ENCODE results near the gene TRAPPC14.

TRAPPC14 gene

DNA sequence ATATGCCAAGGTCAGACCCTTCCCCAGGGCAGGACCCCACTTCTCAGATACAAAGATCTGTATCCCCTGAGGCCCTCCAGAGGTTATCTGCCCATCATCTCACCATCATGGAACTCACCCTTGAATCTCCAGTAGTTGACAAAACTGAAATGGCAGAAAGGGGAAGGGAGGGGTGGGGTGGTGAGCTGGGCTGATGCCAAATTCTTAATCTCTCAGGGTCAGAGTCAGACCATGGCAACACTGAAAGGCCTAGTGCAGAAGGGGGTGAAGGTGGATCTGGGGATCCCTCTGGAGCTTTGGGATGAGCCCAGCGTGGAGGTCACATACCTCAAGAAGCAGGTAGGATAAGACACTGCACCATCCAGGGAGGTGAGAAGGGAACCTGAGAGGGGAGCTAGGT is 36.0 kb downstream of the TRAPPC14 start:
- no peak for DNase-seq

DNA sequence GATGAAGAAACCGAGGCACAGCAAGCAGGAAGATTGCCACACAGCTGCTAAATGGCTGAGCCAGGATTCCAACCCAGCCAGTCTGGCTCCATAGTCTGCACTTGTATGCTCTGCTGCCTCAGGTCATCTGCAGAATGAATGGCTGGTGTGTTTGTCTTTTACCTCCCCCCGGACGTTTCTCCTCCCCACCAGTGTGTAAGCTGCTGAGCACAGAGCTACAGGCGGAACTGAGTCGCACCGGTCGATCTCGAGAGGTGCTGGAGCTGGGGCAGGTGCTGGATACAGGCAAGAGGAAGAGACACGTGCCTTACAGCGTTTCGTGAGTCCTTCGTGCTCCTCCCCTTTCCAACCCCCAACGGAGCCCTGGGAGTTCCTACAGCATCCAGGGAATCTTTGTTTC is 36.5 kb downstream of the TRAPPC14 start:
- no peak for DNase-seq

DNA sequence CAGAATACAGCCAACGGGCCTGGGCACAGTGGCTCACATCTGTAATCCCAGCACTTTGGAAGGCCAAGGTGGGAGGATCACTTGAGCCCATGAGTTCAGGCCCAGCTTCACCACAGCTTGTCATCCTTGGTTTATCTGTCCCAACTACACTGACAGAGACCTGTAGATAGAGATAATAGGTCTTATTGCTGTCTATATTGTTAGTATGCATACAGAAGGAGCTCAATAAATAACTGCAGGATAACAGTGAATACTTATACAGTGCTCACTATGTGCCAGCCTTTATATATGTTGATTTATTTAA is 37.8 kb downstream of the TRAPPC14 start:
- DNase-seq = no peak

DNA sequence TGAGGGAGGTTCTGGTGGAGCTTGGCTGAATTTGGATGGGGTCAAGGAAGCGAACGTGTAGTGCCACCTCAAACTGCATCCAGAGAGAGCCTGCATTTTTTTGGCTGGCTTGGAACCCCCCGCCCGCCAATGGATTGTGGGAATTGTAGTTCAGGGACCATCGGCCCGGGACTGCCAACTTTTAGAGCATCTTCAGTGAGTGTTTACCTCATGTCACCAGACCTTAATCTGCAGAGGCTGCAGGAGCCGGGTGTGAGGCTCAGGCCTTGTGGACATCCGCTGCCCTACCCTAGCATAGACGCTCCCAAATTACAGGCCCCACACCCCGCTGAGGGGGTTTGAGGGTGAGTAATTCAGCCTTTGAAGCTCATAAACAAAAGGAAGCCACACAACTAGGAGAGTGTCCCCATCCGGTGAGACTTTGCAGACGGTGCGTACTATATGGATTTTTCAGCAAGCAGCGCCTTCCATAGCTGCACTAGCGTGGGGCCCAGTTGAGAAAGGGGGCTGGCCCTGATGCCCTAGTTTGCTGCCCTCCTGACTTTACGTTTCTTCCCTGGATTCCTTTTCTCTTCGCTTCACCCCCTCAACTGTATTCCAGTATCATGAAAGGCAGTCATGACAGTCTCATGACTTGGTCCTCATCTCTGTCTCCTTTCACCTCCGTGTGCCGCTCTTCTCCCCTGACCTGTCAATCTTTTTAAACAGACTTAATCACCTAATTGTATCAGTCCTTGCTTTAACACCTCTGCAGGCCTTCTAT is 38.4 kb downstream of the TRAPPC14 start:
- DNase-seq = peak; percentile 81

DNA sequence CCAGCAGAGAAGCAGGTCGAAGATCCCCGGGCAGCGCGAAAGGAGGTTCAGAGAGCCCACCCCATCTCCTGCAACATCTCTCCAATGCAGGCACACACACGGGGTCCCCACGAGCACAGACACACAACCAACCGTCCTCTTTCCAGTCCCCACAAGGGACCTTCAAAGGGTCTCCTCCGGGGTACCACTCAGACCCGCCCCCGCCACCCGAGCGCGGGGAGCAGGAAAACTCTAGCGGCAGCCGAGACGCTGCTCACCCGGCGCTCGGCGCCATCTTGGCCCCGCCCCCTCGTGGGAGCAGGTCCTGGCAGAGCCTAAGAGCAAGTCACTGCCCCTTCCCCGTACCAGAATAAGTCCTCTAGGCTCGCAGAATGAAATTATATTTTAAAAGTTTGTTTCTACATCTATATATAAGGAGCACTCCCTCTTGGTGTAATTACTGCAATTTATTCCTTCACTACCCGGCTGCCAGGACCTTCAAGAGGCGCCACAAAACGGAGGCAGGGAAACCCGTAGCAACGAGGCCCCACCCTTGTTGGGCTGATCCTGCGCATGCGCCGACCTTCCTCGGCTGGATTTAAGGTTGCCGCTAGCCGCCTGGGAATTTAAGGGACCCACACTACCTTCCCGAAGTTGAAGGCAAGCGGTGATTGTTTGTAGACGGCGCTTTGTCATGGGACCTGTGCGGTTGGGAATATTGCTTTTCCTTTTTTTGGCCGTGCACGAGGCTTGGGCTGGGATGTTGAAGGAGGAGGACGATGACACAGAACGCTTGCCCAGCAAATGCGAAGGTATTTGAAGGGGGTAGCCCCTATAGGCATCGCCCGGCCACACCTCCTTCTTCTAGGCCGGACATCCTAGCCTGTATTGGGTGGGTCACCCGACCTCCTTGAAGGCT is 39.2 kb downstream of the TRAPPC14 start, which contains the start of the genes CNPY4 and TAF6:
CNPY4 (plus strand) TSS at position 563 of the 898 bp plus-strand sequence; CDS start at position 674, 111 bp downstream.
TAF6 (minus strand) TSS at position 287 of the 898 bp plus-strand sequence. CDS start 5,149 bp downstream, outside the sequence.
- DNase-seq = peak; percentile 96

DNA sequence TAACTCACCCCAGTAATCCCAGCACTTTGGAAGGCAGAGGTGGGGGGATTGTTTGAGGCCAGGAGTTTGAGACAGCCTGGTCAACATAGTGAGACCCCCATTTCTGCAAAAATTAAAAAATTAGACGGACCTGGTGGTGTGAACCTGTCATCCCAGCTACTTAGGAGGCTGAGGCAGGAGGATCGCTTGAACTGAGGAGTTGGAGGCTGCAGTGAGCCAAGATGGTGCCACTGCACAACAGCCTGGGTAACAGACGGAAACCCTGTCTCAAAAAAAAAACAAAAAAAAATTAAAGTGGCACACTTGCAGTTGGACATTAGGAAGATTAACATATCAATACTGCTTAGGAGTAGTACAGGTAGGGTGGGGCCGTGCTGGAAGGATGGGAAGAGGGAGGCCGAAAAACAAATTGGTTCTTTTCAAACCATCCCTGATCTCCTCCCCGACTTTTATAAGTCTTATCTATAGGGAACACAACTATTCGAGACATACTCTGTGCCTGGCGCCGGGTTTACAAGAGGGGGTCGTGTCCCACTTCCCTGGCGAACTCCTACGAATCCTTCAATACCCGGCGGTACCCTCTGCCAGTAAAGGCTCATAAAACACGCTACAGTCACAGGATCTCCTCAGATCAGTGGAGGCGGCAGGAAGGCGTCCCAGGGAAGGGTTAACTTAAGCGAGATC is 40.0 kb downstream of the TRAPPC14 start:
- DNase-seq = no peak

DNA sequence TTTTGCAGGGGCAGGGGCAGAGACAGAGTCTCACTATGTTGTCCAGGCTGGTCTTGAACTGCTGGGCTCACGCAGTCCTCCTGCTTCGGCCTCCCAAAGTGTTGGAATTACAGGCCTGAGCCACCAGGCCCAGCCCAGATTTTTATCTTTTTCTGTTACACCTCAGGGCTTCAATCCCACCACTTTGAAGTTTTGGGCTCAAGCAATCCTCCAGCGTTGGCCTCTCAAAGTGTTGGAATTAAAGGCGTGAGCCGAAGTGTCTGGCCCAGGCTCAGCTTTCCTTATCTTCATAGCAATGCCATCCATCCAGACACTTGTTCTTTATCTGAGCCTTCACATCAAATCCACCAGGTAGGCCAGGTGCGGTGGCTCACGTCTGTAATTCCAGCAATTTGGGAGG is 43.5 kb downstream of the TRAPPC14 start:
- no peak for DNase-seq

DNA sequence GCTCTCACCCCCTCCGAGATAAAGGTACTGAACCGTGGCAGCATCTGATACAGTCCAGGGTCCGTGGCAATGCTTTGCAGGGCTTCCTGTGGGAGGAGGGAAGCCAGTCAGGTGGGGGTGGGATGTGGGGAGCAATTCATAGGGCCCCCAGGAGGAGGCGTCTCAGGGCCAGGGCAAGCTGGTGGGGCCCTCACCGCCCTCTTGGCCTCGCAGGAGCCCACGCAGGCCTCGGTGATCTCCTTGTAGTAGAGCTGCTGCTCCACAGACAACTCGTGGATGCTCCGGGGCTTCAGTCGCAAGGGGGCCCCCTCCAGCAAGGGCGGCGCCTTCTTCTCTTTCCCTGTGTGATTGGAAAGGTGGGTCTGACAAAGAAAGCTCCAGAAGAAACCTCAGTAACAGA is 46.6 kb downstream of the TRAPPC14 start:
- DNase-seq = no peak

DNA sequence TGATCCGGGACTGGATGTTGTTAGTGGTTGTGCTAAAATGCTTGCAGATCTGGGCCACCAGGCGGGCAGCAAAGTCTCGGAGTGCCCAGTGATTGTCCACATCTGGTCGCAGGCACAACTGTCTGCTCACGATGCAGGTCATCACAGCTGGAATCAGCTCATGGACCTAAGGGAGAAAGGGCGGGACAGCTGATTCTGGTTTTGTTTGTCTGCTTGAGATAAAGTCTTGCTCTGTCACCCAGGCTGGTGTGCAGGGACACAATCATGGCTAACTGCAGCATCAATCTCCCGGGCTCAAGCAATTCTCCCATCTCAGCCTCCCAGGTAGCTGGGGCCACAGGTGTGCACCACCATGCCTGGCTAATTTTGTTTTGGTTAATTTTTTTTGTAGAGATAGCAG is 47.4 kb downstream of the TRAPPC14 start:
- no peak for DNase-seq

DNA sequence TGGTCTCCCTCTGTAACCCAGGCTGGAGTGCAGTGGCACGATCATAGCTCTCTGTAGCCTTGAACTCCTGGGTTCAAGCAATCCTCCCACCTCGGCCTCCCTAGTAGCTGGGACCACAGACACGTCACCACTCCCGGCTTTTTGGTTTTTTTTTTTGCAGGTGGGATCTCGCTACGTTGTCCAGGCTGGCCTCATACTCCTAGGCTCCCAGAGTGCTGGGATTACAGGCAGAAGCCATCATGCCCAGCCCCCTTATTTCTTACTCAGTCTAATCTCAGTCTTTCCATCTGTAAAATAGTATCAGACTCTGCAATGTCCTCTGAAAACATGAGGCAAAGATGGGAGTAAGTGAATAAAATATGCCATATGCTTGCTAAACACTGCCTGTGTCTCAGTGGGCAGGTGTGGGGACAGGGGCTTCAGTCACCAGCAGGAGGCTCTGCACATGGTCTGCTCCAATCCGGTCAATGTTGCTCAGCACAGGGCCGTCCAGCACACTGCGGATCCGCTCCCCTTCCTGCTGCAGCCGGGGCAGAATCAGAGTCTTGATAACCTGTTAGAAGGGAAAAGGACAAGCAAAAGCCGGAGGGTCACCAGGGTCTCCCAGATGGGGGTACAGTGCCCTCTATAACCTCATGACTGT is 48.9 kb downstream of the TRAPPC14 start:
- DNase-seq = no peak

DNA sequence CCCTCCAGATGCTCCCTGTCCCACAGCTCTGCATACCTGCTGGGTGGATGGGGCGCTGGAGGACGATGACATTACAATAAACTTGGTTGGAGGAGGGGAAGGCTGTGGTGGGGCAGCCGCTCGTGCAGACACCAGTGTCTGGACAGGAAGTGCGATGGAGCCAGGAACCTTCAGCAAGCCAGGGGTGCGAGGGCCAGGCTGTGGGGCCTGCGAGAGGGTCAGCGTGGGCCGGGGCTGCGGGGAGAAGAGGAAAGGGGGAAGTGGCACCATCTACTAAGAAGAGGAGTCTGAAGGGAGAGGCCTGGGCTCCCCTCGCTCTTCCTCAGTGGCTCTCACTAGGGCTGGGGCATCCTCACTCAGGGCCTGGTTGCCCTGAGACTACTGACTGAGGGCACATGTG is 50.6 kb downstream of the TRAPPC14 start:
- DNase-seq = no peak

DNA sequence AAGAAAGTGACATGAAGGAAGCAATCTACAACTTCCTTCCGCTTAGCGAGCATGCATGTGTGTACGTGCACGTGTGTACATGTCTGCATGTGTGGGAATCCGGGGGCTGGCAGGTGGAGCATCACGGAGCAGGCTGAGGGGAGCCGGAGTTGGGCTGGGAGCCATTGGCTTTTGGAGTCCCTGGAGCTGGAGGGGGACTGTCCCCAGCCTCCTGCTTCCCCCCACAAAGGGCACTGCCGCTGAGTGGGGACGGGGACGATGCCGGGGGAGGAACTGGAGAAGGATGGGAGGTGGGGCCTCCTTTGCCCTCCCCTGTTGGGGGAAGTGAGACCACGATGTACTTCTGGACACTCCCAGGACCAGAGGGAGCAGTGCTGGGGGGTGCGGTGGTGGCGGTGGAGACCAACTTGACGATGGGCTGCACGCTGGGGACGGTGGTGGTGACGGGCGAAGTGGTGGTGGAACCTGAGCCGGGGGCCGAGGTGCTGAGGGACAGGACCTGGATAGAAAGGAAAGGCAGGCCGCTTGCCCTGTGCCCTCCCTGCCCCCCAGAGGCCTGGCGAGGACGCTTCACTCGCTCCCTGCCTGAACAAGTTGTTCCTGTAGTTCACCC is 51.3 kb downstream of the TRAPPC14 start:
- no peak for DNase-seq

DNA sequence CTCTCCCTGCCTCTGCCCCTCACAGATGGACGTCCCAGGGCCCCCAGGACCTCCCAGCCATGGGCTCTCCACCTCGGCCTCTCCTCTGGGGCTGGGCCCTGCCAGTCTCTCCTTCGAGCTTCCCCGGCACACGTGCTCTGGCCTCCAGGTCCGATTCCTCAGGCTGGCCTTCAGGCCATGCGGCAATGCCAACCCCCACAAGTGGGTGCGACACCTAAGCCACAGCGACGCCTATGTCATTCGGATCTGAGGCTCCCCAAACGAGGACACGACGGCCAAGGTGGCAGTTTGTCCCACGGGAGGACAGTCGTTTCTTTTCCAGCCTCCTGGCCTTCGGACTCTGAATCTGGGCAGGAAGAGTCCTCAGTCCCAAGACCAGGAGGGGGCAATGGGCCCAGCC is 51.9 kb downstream of the TRAPPC14 start:
- DNase-seq = no peak

DNA sequence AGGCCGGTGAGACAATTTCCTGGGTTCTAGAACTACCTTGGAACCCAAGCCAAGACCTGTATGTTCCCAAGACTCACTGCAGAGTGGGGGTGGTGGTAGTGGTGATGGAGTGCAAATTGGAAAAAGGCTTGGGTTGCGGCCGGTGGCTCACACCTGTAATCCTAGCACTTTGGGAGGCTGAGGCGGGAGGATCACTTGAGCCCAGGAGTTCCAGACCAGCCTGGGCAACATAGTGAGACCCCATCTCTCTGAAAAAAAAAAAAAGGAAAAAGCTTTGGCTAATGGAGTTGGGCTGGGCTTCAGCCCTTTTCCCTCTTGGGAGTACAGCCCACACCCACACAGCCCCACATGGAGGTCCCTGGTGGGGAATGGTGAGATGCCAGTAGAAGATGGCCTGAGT is 53.0 kb downstream of the TRAPPC14 start:
- no peak for DNase-seq

Measured in CD4-positive, alpha-beta T cell treated with Interleukin-17A for 1 hour (primary cell).